HepG2 (cell line): ENCODE data around the gene RBM6. TPM values are rescaled to one million over a fixed set of nuclear protein-coding genes. Genes with fewer than 3 reads are reported as not detected.

Source experiments
- AHR ChIP-seq: IDR thresholded peaks from 2 replicates; pipeline ENCODE4 v1.6.1; 2018; ENCODE audit warnings: missing genetic modification reagents, missing compliant biosample characterization
- CBX1 ChIP-seq: IDR thresholded peaks from one replicate; pipeline ENCODE4 v1.6.1; 2016; ENCODE audit warnings: antibody characterized with exemption, low read depth
- CHD4 ChIP-seq: fragments of 200-600 bp; sonication (generic); IDR thresholded peaks from 2 replicates; pipeline ENCODE4 v1.7.0; 2017; ENCODE audit warnings: mild to moderate bottlenecking, low read length, borderline replicate concordance
- ESRRA ChIP-seq: sonication (generic); formaldehyde crosslinking; IDR thresholded peaks from 2 replicates; pipeline ENCODE4 v1.5.1; 2020; ENCODE audit warnings: mild to moderate bottlenecking, low read depth, missing genetic modification reagents
- NFE2L1 ChIP-seq: sonication (generic); formaldehyde crosslinking; IDR thresholded peaks from 2 replicates; pipeline ENCODE4 v1.4.0; 2020; ENCODE audit warnings: missing genetic modification reagents, mild to moderate bottlenecking, borderline replicate concordance
- NFYC ChIP-seq: IDR thresholded peaks from 2 replicates; pipeline ENCODE4 v1.6.1; 2016; ENCODE audit warnings: missing genetic modification reagents, missing compliant biosample characterization
- NR2F1 ChIP-seq, 2 experiments: fragments of 450-650 bp in 1 of 2; formaldehyde crosslinking in 1 of 2; IDR thresholded peaks; 2 replicates each; pipeline versions ENCODE4 v1.5.0 to v1.6.1; 2016 to 2020; ENCODE audit warnings: mild to moderate bottlenecking in 1 of 2, missing compliant biosample characterization in 1 of 2, missing genetic modification reagents in 1 of 2, moderate library complexity in 1 of 2
- SALL1 ChIP-seq: sonication (generic); formaldehyde crosslinking; IDR thresholded peaks from 2 replicates; pipeline ENCODE4 v1.8.0; 2022; ENCODE audit warnings: mild to moderate bottlenecking, missing genetic modification reagents
- SCMH1 ChIP-seq: sonication (generic); formaldehyde crosslinking; IDR thresholded peaks from 2 replicates; pipeline ENCODE4 v1.9.0; 2021; ENCODE audit warnings: missing genetic modification reagents, mild to moderate bottlenecking, borderline replicate concordance
- SRSF4 ChIP-seq: fragments of 200-400 bp; formaldehyde crosslinking; IDR thresholded peaks from one replicate; pipeline ENCODE4 v1.6.1; 2018; ENCODE audit warnings: mild to moderate bottlenecking, low read depth, low read length, moderate library complexity; ENCODE audit not compliant: poor library complexity, severe bottlenecking
- polyA plus RNA-seq, 8 experiments: library from polyadenylated mRNA; depleted of rRNA in 3 of 8; stranded (reverse) in 7 of 8; unstranded in 1 of 8; fragments of >200 nt; fragmentation: Illumina TruSeq in 4 of 8; extraction: Trizol in 4 of 8; gene quantifications; 2 replicates each; pipeline versions ENCODE4 v1.2.1 to v1.2.3, GENCODE V29; 2011 to 2016; ENCODE audit warnings: low read depth in 4 of 8, missing spikeins in 1 of 8, mixed read lengths in 1 of 8; ENCODE audit not compliant: insufficient read depth in 1 of 8
- total RNA-seq, 5 experiments: library from RNA; depleted of rRNA; stranded (reverse); fragments of >200 nt; fragmentation: Illumina TruSeq; extraction: Trizol; gene quantifications; 2 replicates each; pipeline ENCODE4 v1.2.3, GENCODE V29; 2016; ENCODE audit warnings: low read depth in 1 of 5
- TF ChIP-seq, protein P1 (sequence below): sonication (generic); formaldehyde crosslinking; IDR thresholded peaks from 2 replicates; pipeline ENCODE4 v1.8.1; 2023; ENCODE audit warnings: missing genetic modification reagents, inconsistent platforms, borderline replicate concordance
- TF ChIP-seq, protein P2 (sequence below): sonication (generic); formaldehyde crosslinking; IDR thresholded peaks from 2 replicates; pipeline ENCODE4 v1.4.0; 2020; ENCODE audit warnings: mild to moderate bottlenecking, missing genetic modification reagents
- TF ChIP-seq, protein P3 (sequence below): sonication (generic); formaldehyde crosslinking; IDR thresholded peaks from 2 replicates; pipeline ENCODE4 v1.4.0; 2020; ENCODE audit warnings: mild to moderate bottlenecking, missing genetic modification reagents
- TF ChIP-seq, protein P4 (sequence below): IDR thresholded peaks from 2 replicates; pipeline ENCODE4 v1.6.1; 2016; ENCODE audit warnings: mild to moderate bottlenecking, missing biosample characterization, missing genetic modification reagents
- TF ChIP-seq, protein P5 (sequence below): sonication (generic); formaldehyde crosslinking; IDR thresholded peaks from 2 replicates; pipeline ENCODE4 v1.5.0; 2020; ENCODE audit warnings: mild to moderate bottlenecking, missing genetic modification reagents
- TF ChIP-seq, protein P6 (sequence below): sonication (generic); formaldehyde crosslinking; IDR thresholded peaks from 2 replicates; pipeline ENCODE4 v1.4.0; 2020; ENCODE audit warnings: mild to moderate bottlenecking, missing genetic modification reagents

The RBM6 gene
- total and polyA plus RNA-seq, 2 of the 13 experiments (the other 11 are each of a cell fraction or from before 2014, with no cell fraction given), result 72.7 to 86.1 TPM

DNA sequence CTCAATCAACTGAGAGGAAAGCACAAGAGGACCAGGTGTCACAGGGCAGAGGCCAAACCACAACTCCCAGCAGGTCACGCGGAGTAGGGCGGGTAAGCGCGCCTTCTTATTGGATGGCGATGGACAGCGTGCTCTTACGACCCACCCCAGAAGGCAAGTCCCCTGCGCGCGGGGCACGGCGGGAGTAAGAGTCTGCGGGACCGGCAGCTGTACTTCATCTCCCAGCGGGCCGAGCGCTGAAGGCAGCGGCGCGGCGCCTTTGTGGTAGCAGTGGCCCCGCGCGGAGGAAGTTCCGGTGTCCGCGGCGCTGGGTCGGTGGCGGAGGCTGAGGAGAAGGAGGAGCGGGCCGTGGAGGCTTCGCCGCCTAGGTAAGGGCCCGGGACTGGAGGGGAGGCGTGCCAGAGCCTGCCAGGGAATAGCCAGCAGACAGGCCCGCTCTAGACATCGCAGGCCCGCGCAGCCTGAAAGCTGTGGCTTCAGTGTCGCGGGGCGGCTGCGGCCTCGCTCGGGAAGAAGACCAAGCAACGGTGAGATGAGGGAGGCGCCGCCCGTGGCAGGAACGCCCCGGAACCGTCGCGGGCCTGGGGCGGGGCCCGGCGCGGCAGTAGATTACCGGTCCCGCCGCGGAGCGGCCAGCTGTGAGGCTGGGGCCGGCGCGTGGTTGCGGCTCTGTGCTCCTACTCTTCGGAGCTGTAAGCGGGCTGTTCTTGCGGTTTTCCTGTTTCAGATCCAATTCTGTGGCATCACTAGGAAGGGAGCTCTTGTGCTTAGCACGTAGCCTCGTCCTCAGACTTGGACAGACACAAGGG is at the start of gene RBM6 (continued):
- TF ChIP-seq, protein P1, sequence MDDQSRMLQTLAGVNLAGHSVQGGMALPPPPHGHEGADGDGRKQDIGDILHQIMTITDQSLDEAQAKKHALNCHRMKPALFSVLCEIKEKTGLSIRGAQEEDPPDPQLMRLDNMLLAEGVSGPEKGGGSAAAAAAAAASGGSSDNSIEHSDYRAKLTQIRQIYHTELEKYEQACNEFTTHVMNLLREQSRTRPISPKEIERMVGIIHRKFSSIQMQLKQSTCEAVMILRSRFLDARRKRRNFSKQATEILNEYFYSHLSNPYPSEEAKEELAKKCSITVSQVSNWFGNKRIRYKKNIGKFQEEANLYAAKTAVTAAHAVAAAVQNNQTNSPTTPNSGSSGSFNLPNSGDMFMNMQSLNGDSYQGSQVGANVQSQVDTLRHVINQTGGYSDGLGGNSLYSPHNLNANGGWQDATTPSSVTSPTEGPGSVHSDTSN (CRISPR knock-in tag), result 0 out of 2 replicates have a peak, but pooled peaks have one; percentile 69
- TF ChIP-seq ESRRA (peak; percentile 48; the same call in 1 of the 2 replicates), CHD4 (no peak), CBX1 (no peak), NR2F1 (CRISPR knock-in tag; IDR thresholded peaks at IDR 0.05) (no peak; a peak in 2 of 4 replicates), SRSF4 (no peak), NFE2L1 (CRISPR knock-in tag) (no peak), SALL1 (CRISPR knock-in tag) (peak; percentile 72), NFYC (peak; percentile 96), AHR (peak; percentile 76), SCMH1 (no peak)
- TF ChIP-seq, protein P2, sequence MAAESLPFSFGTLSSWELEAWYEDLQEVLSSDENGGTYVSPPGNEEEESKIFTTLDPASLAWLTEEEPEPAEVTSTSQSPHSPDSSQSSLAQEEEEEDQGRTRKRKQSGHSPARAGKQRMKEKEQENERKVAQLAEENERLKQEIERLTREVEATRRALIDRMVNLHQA (CRISPR knock-in tag), result no peak
- TF ChIP-seq, protein P3, sequence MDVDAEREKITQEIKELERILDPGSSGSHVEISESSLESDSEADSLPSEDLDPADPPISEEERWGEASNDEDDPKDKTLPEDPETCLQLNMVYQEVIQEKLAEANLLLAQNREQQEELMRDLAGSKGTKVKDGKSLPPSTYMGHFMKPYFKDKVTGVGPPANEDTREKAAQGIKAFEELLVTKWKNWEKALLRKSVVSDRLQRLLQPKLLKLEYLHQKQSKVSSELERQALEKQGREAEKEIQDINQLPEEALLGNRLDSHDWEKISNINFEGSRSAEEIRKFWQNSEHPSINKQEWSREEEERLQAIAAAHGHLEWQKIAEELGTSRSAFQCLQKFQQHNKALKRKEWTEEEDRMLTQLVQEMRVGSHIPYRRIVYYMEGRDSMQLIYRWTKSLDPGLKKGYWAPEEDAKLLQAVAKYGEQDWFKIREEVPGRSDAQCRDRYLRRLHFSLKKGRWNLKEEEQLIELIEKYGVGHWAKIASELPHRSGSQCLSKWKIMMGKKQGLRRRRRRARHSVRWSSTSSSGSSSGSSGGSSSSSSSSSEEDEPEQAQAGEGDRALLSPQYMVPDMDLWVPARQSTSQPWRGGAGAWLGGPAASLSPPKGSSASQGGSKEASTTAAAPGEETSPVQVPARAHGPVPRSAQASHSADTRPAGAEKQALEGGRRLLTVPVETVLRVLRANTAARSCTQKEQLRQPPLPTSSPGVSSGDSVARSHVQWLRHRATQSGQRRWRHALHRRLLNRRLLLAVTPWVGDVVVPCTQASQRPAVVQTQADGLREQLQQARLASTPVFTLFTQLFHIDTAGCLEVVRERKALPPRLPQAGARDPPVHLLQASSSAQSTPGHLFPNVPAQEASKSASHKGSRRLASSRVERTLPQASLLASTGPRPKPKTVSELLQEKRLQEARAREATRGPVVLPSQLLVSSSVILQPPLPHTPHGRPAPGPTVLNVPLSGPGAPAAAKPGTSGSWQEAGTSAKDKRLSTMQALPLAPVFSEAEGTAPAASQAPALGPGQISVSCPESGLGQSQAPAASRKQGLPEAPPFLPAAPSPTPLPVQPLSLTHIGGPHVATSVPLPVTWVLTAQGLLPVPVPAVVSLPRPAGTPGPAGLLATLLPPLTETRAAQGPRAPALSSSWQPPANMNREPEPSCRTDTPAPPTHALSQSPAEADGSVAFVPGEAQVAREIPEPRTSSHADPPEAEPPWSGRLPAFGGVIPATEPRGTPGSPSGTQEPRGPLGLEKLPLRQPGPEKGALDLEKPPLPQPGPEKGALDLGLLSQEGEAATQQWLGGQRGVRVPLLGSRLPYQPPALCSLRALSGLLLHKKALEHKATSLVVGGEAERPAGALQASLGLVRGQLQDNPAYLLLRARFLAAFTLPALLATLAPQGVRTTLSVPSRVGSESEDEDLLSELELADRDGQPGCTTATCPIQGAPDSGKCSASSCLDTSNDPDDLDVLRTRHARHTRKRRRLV (CRISPR knock-in tag), result peak; percentile 93
- TF ChIP-seq, protein P4, sequence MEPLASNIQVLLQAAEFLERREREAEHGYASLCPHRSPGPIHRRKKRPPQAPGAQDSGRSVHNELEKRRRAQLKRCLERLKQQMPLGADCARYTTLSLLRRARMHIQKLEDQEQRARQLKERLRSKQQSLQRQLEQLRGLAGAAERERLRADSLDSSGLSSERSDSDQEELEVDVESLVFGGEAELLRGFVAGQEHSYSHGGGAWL, result peak; percentile 74
- TF ChIP-seq, protein P5, sequence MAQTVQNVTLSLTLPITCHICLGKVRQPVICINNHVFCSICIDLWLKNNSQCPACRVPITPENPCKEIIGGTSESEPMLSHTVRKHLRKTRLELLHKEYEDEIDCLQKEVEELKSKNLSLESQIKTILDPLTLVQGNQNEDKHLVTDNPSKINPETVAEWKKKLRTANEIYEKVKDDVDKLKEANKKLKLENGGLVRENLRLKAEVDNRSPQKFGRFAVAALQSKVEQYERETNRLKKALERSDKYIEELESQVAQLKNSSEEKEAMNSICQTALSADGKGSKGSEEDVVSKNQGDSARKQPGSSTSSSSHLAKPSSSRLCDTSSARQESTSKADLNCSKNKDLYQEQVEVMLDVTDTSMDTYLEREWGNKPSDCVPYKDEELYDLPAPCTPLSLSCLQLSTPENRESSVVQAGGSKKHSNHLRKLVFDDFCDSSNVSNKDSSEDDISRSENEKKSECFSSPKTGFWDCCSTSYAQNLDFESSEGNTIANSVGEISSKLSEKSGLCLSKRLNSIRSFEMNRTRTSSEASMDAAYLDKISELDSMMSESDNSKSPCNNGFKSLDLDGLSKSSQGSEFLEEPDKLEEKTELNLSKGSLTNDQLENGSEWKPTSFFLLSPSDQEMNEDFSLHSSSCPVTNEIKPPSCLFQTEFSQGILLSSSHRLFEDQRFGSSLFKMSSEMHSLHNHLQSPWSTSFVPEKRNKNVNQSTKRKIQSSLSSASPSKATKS (CRISPR knock-in tag), result no peak
- TF ChIP-seq, protein P6, sequence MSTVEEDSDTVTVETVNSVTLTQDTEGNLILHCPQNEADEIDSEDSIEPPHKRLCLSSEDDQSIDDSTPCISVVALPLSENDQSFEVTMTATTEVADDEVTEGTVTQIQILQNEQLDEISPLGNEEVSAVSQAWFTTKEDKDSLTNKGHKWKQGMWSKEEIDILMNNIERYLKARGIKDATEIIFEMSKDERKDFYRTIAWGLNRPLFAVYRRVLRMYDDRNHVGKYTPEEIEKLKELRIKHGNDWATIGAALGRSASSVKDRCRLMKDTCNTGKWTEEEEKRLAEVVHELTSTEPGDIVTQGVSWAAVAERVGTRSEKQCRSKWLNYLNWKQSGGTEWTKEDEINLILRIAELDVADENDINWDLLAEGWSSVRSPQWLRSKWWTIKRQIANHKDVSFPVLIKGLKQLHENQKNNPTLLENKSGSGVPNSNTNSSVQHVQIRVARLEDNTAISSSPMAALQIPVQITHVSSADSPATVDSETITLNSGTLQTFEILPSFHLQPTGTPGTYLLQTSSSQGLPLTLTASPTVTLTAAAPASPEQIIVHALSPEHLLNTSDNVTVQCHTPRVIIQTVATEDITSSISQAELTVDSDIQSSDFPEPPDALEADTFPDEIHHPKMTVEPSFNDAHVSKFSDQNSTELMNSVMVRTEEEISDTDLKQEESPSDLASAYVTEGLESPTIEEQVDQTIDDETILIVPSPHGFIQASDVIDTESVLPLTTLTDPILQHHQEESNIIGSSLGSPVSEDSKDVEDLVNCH (CRISPR knock-in tag), result no peak
